Endothelial cell of umbilical vein (primary cell): ENCODE results near the gene RIMBP3C. TPM values are rescaled to one million over a fixed set of nuclear protein-coding genes. Genes with fewer than 3 reads are reported as not detected.

Experiments used
- BruUV-seq: library from RNA; stranded (reverse); fragments of 400-500 nt; replicated peaks from 2 replicates; lab custom pipeline; 2021; lab: Mats Ljungman, UMichigan
- CTCF ChIA-PET: fragments of 300-600, 350-600 bp; sonication (Branson Sonifier 250); formaldehyde crosslinking; loops from one replicate; lab custom pipeline; 2021; ENCODE audit warnings: antibody characterized with exemption, inconsistent platforms; lab: Charles Lee
- POLR2A ChIA-PET: fragments of 300-600, 350-600 bp; sonication (Branson Sonifier 250); formaldehyde crosslinking; loops from one replicate; lab custom pipeline; 2021; ENCODE audit warnings: antibody characterized with exemption, inconsistent platforms; lab: Charles Lee
- DNase-seq: peaks from one replicate; pipeline ENCODE4 v3.0.0-alpha.2; 2011; ENCODE audit warnings: low read depth, low spot score
- FAIRE-seq: peaks from 2 replicates; lab custom pipeline; 2011; peaks lifted over from hg19 to GRCh38; lab: Jason Lieb, UNC
- H2AFZ ChIP-seq: 2 replicates; pipeline ENCODE4 v1.6.0; 2012; ENCODE audit warnings: low read depth, low read length, control low read depth, inconsistent platforms
- H3K27ac ChIP-seq: 2 replicates; pipeline ENCODE4 v1.5.1; 2011; ENCODE audit warnings: low read depth, mild to moderate bottlenecking, control low read depth, low read length, moderate library complexity; ENCODE audit not compliant: insufficient read depth
- H3K27me3 ChIP-seq, 2 experiments: 2 replicates each; pipeline versions ENCODE4 v1.6.0 to v1.6.1; 2011; ENCODE audit warnings: low read length in 2 of 2, mixed read lengths in 1 of 2; ENCODE audit not compliant: control insufficient read depth in 2 of 2, insufficient read depth in 2 of 2
- H3K36me3 ChIP-seq, 2 experiments: 2 replicates in 1 of 2; 3 replicates in 1 of 2; pipeline ENCODE4 v1.5.1; 2011; ENCODE audit warnings: low read length in 2 of 2, mild to moderate bottlenecking in 1 of 2, moderate library complexity in 1 of 2; ENCODE audit not compliant: control insufficient read depth in 2 of 2, insufficient read depth in 2 of 2; ENCODE audit errors: extremely low read depth in 1 of 2
- H3K4me1 ChIP-seq: 3 replicates; pipeline ENCODE4 v1.5.1; 2011; ENCODE audit warnings: mild to moderate bottlenecking, low read length; ENCODE audit not compliant: control insufficient read depth, insufficient read depth; ENCODE audit errors: extremely low read depth
- H3K4me2 ChIP-seq: 2 replicates; pipeline ENCODE4 v1.6.1; 2011; ENCODE audit warnings: low read length, control low read depth, mixed read lengths; ENCODE audit not compliant: insufficient read depth
- H3K4me3 ChIP-seq, 3 experiments: fragments of 200-600 bp in 1 of 3; sonication (generic), shearing (Covaris generic) in 1 of 3; replicated peaks in 1 of 3; 2 replicates each; pipeline ENCODE4 v1.5.1; 2011 to 2016; ENCODE audit warnings: control low read depth in 3 of 3, low read length in 3 of 3, mild to moderate bottlenecking in 2 of 3, inconsistent platforms in 1 of 3, low read depth in 1 of 3, moderate library complexity in 1 of 3; ENCODE audit not compliant: insufficient read depth in 1 of 3
- H3K79me2 ChIP-seq: 2 replicates; pipeline ENCODE4 v1.6.0; 2012; ENCODE audit warnings: low read length, inconsistent platforms; ENCODE audit not compliant: control insufficient read depth, insufficient read depth
- H3K9ac ChIP-seq: replicated peaks from 2 replicates; pipeline ENCODE3; 2011; ENCODE audit warnings: low read length, control low read depth; ENCODE audit not compliant: insufficient read depth; ENCODE audit errors: extremely low read depth
- H3K9me1 ChIP-seq: replicated peaks from 3 replicates; pipeline ENCODE4 v1.6.0; 2011; ENCODE audit warnings: mild to moderate bottlenecking, low read length; ENCODE audit not compliant: control insufficient read depth, insufficient read depth; ENCODE audit errors: extremely low read depth
- H3K9me3 ChIP-seq: replicated peaks from 2 replicates; pipeline ENCODE4 v1.5.1; 2012; ENCODE audit warnings: low read length, inconsistent platforms; ENCODE audit not compliant: control insufficient read depth, insufficient read depth
- H4K20me1 ChIP-seq: replicated peaks from 2 replicates; pipeline ENCODE3; 2011; ENCODE audit warnings: mild to moderate bottlenecking, low read length; ENCODE audit not compliant: control insufficient read depth, insufficient read depth; ENCODE audit errors: extremely low read depth
- CTCF ChIP-seq, 2 donors: IDR thresholded peaks; 1 replicate in 1 of 2; 2 replicates in 1 of 2; pipeline ENCODE4 v1.5.1; 2011; ENCODE audit warnings: low read length in 2 of 2, mild to moderate bottlenecking in 2 of 2, moderate library complexity in 2 of 2, control low read depth in 1 of 2, inconsistent platforms in 1 of 2, low read depth in 1 of 2; ENCODE audit not compliant: insufficient read depth in 1 of 2; ENCODE audit errors: extremely low read depth in 1 of 2
- EZH2 ChIP-seq: IDR thresholded peaks from 2 replicates; pipeline ENCODE4 v1.6.1; 2012; ENCODE audit warnings: borderline replicate concordance, low read depth, mild to moderate bottlenecking, moderate library complexity, low read length, inconsistent platforms; ENCODE audit not compliant: severe bottlenecking
- FOS ChIP-seq: IDR thresholded peaks from 2 replicates; pipeline ENCODE4 v1.6.1; 2011; ENCODE audit warnings: mild to moderate bottlenecking, low read length, moderate library complexity, borderline replicate concordance; ENCODE audit not compliant: insufficient read depth
- GATA2 ChIP-seq: IDR thresholded peaks from 2 replicates; pipeline ENCODE4 v1.7.0; 2011; ENCODE audit warnings: low read depth, mild to moderate bottlenecking, moderate library complexity, mixed read lengths, low read length; ENCODE audit not compliant: insufficient read length, insufficient read depth
- JUN ChIP-seq: IDR thresholded peaks from 2 replicates; pipeline ENCODE4 v1.6.1; 2011; ENCODE audit warnings: borderline replicate concordance, low read depth; ENCODE audit not compliant: insufficient read length, insufficient read depth
- MYC ChIP-seq: IDR thresholded peaks from one replicate; pipeline ENCODE4 v1.6.1; 2011; ENCODE audit warnings: mild to moderate bottlenecking, low read depth, low read length
- POLR2AphosphoS5 ChIP-seq: IDR thresholded peaks from 2 replicates; pipeline ENCODE4 v1.6.1; 2012; ENCODE audit warnings: low read depth, mild to moderate bottlenecking, control low read depth, low read length, moderate library complexity; ENCODE audit not compliant: insufficient read depth
- dilution Hi-C: fragments of 300-500 bp; cut with MboI; formaldehyde crosslinking; loops from one replicate; pipeline ENCODE4 v1.15.0; 2019; ENCODE audit warnings: low sequenced_read_pairs; ENCODE audit not compliant: extremely low pct_ligation_motif_present
- intact Hi-C: fragments of 100-400 bp; cut with micrococcal nuclease; formaldehyde crosslinking; loops from one replicate; pipeline ENCODE4 v1.10.0; 2022
- polyA plus RNA-seq, 4 experiments: library from polyadenylated mRNA; depleted of rRNA in 3 of 4; stranded (reverse) in 3 of 4; unstranded in 1 of 4; fragments of >200 nt; gene quantifications; 2 replicates each; pipeline versions ENCODE4 v1.2.1 to v1.2.3, GENCODE V29; 2011 to 2012; ENCODE audit warnings: missing spikeins in 1 of 4
- total RNA-seq: library from RNA; stranded (reverse); gene quantifications from 2 replicates; pipeline ENCODE4 v1.2.3, GENCODE V29; 2021

Gene RIMBP3C
- total and polyA plus RNA-seq, 2 donors (not counting 3 experiments of a cell fraction or from before 2014, with no cell fraction given) = 0.04 to 0.09 TPM

- Histone ChIP-seq H3K79me2 (peaks cover 98% of the 10 kb centered on the region), H3K27me3 (no peaks in the 10 kb centered on the region), H3K4me3 (no peak overlapping the region), H3K9me3 (no peaks in the 10 kb centered on the region), H3K4me1 (no peaks in the 10 kb centered on the region), H4K20me1 (peaks cover 8% of the 10 kb centered on the region), H2AFZ (no peak overlapping the region), H3K9ac (no peak overlapping the region), H3K27ac (no peak overlapping the region), H3K36me3 (peaks cover 16 to 29% of the 10 kb centered on the region in 2 experiments), H3K4me2 (no peak overlapping the region), H3K9me1 (no peaks in the 10 kb centered on the region)
- intact Hi-C loops = no loop called here
- POLR2A ChIA-PET = no interaction called here
- DNase-seq (no peak), FAIRE-seq (no peak)
- TF ChIP-seq FOS (no peak), CTCF (IDR thresholded peaks at IDR 0.05; ENCODE audit: extremely low read depth in 1 of 2, insufficient read depth in 1 of 2, low read depth in 1 of 2, low read length in 2 of 2) (peak; percentile 28 to 30)
- dilution Hi-C loops = no loop called here
- BruUV-seq = TSS peak; percentile 6
- CTCF ChIA-PET = interaction anchor here (1.2 to 2.4 kb wide), 3 partner anchors 14 to 49 kb away, joined by 3 to 9 read pairs (median 5); no protein-coding TSS in a partner anchor
Observed at GRCh38 chr22:21593406-21594232, 42.4 kb upstream of the RIMBP3C start.

GRCh38 chr22:21592422-21592821 lies 41.2 kb upstream of the RIMBP3C start:
- Histone ChIP-seq H3K79me2 (peaks cover 98% of the 10 kb centered on the region), H3K4me3 (no peak overlapping the region), H3K9me3 (no peaks in the 10 kb centered on the region), H3K27ac (no peak overlapping the region), H3K9me1 (no peaks in the 10 kb centered on the region), H4K20me1 (peaks cover 10% of the 10 kb centered on the region), H3K4me2 (no peak overlapping the region), H3K36me3 (peaks cover 19 to 32% of the 10 kb centered on the region in 2 experiments), H3K27me3 (no peaks in the 10 kb centered on the region), H2AFZ (no peak overlapping the region), H3K4me1 (no peaks in the 10 kb centered on the region), H3K9ac (no peak overlapping the region)
- no peak for TF ChIP-seq JUN
- no peak for TF ChIP-seq GATA2
- no peak for TF ChIP-seq MYC
- TF ChIP-seq EZH2 = no peak
- TF ChIP-seq POLR2AphosphoS5 = no peak
- TF ChIP-seq CTCF (IDR thresholded peaks at IDR 0.05; ENCODE audit: extremely low read depth in 1 of 2, insufficient read depth in 1 of 2, low read depth in 1 of 2, low read length in 2 of 2) = no peak
- dilution Hi-C loops = no loop called here
- intact Hi-C loops = no loop called here
- FAIRE-seq = no peak
- ChIA-PET POLR2A (interaction anchor here (0.5 kb wide), 1 partner anchor 24 kb away, joined by 3 read pairs; no protein-coding TSS in a partner anchor), CTCF (no interaction called here)
- no peak for DNase-seq
- no TSS peak for BruUV-seq
